CD4-positive, alpha-beta T cell treated with Interleukin-17A for 4 hours (primary cell): Measurements from ENCODE around the gene SLC44A3.
A peak's percentile ranks its signal among the peaks of the same experiment; 100 is the strongest.

Experiments
- DNase-seq: peaks from one replicate; pipeline ENCODE4 v3.0.0-alpha.2; 2020; ENCODE audit warnings: mixed read lengths

The SLC44A3 gene

GRCh38 chr1:94876362-94876761 is 56.2 kb downstream of the SLC44A3 start:
- DNase-seq: no peak

DNA sequence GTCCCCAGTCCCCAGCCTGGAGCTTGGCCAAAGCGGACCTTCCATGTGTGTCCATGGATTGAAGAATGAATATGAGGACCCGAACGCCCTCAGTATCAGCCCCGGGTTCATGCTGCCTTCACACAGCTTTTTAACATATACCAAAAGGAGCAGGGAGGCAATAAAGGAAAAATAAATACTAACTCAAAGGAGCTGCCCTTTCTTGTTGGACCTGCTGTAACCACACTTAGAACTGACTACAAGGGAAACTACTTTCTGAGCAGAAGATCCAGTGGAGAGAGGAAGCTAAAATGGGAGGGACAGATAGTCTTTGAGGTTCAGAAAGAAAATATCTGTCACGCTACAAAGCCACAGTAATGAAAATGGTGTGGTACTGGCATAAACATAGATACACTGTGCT is 58.2 kb downstream of the SLC44A3 start:
- no peak for DNase-seq

DNA sequence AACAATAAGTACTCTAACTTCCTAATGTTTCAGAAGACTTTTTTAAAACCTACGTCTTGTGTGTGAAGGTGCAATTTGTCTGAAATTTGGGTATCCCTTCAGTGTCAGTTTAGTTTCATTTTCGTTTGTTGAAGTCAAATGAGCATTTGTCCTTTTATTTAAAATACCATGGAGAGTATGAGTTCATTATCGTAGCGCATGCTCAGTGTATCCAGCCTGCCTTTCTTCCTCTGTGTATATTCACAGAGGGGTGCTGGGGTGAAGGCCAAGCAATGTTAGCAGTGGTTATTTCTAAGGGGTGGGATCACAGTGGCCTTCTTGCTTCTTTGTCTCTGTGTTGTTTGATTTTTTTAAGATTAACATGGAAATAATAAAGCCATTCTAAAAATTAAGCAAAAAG is 63.5 kb downstream of the SLC44A3 start:
- DNase-seq: peak; percentile 17

- no peak for DNase-seq
These were observed 63.9 kb downstream of the SLC44A3 start for GRCh38 chr1:94884106-94884505.

GRCh38 chr1:94884507-94884906 is 64.3 kb downstream of the SLC44A3 start:
- no peak for DNase-seq

- DNase-seq: no peak
These were observed 66.2 kb downstream of the SLC44A3 start for GRCh38 chr1:94886361-94886760.

- no peak for DNase-seq
These were observed 66.9 kb downstream of the SLC44A3 start for GRCh38 chr1:94887106-94887505.

DNA sequence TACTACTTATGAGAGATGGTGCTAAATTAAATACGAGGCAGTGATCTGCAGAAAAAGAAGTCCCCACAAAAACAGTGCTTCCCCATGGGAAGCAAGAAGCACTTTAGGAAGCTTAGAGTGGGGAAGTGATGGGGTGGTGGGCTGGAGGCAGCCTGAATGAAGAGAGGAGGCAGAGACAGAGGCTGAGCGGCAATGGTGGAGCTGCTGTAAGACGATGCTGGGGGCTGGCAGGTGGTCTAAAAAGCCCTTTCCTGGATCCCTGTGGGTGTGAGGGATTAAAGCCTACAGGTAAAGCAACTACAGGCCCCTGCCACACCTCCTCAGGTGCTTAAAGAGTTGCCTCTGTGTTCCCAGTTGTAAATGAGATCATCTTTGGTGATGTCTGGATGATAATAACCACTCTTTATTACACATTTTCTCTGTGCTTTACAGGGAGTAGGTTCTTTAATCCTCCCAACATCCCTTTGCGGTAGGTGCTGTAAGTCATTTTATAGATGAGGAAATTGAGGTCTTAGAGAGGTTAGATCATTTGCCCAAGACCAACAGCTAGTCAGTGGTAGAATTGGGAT is 67.5 kb downstream of the SLC44A3 start:
- DNase-seq: no peak

DNA sequence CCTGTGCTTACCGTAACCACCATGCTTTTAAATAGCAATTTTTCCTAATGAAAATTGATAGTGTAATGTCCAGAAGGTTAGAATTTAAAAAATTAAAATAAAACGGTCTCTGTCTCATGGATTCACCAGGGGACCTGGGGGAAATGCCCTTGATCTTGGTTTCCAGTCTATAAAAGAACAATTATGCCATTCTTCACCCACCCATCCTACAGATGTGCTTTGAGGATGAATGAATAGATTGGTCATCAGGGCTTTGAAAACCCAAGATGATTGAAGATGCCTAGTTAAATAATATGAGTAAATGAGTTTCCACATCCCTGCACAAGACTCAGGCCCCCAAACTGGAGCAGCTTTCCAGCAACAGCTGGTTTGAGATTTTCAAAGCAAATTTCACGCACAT is 68.0 kb downstream of the SLC44A3 start:
- no peak for DNase-seq

- DNase-seq: no peak
These were observed 72.6 kb downstream of the SLC44A3 start for GRCh38 chr1:94892604-94893254.

GRCh38 chr1:94894630-94895029 is 74.5 kb downstream of the SLC44A3 start:
- no peak for DNase-seq

DNA sequence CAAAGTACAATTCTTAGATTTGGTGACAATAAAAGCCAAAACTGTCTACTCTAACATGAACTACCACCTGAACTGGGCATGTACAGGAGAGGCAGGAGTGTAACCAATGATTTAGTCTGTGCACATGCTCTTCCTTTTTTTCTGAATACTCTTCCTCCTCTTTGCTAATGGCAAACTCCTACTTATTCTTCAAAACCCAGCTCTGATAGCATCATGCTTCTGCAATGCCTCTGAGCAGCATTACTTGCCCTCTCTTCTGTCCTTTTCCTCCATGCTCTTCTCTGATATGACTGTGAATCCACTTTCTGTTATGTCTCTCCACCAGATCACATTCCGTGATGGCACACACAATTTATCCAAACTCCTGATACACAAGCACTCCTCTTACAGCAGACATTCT is 75.4 kb downstream of the SLC44A3 start:
- DNase-seq: no peak

DNA sequence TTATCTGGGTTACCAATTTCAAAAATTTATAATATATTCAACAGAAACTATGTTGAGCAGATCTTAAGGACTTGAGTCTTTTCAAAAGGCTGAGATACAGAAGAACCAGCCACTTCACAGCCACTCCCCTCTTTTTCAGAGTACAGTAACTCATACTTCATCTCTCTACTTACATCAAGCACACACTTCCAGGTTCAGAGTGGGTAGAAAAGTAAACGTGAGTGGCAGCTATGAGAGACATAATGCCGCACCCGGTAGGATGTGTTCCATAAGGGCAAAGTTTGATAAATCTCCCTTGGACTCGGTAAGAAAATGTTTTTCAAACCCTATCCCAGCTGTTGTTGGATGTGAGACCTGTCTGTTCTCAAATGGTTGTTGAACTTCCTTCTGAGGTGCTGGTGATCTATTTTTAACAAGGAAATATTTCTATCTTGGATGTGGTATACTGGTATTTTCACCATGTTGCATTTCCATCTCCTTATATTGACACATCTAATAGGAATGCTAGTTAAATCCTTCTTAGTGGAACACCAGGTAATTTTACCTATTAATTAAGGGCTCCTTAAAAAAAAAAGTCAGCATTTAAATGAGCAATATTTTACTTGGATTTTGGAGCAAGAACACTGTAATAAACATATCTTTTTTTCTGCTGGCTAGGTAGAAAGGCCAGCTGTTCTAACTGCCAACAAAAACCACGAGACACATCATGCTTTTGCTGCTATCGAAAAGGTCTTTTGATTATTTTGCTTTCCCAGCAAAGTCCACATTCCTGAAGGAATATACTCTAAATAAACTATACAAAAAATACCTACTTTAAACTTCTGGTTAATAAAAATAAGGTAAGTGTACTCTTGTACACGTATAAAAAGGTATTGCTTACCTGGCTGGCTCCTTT is 78.6 kb downstream of the SLC44A3 start:
- DNase-seq: no peak

GRCh38 chr1:94899756-94900155 is 79.6 kb downstream of the SLC44A3 start:
- DNase-seq: no peak

- DNase-seq: no peak
These were observed 81.7 kb downstream of the SLC44A3 start for GRCh38 chr1:94901841-94902240.

DNA sequence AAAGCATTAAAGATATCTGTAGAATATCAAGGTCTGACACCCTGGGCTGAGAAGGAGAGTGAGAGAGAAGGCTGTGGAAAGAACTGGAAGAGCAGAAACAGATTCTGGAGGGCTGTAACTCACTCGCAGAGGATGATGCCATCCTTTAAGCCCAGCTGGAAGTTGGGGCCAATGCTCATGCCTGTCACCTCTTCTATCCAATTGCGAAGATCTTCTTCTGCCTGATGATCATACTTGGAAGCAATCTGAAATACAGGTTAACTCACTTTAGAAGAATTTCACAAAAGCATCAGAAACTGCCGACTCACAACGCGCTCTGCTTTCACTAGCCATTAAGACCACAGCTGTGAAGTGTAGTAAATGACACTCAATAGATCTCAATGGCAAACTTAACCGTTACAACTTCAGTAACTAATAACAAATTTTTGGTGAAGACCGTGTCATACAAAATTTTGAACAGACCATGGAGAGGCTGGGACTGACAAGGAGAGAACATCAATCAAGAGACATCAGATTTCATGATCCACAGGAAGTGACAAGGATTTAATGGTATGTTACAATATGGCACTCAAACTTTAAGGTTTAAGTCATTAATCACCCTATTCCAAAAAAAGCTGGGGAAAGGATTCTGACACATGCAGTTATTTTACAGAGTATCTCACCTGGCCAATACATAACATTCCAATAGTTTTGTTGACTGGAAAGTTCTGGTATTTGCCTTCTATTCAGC is 83.3 kb downstream of the SLC44A3 start:
- no peak for DNase-seq

DNA sequence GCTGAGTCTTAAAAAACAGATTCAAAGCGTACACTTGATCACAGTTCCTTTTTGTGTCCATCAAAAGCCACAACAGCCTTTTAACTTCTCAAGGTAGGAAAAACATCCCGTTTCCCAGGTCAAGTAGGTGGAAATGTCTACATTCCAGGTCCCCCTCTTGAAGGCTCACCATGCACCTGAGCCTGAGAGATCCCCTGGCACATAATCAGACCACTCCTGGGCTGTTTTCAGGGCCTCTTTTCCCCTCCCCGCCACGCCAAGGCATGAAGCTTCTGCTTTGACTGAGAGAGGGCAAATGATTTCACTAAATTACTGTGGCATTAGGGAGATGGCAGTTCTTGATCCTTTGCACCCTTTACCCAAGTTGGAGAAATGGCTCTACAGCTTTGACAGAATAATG is 85.0 kb downstream of the SLC44A3 start:
- DNase-seq: no peak

DNA sequence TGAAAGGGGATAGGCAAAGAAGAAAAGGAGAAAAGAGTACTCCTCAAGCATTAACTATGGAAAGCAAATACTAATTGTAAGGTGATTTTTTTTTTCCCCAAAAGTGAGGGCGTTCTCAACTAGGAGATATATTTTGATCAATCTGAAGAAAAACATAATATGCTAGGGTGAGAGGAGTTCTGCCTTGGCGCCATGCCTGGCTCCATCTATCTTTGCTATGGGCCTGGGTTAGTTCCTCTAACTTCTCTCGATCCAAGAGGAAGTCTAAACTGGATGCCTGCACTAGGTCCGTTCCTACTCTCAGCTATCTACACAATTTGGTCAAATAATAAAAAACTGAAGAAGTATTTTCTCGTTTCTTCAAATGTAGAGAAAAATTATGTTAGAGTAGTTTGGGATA is 86.2 kb downstream of the SLC44A3 start:
- no peak for DNase-seq

- no peak for DNase-seq
These were observed 87.0 kb downstream of the SLC44A3 start for GRCh38 chr1:94907136-94907535.

- no peak for DNase-seq
These were observed 88.0 kb downstream of the SLC44A3 start for GRCh38 chr1:94908190-94908589.

DNA sequence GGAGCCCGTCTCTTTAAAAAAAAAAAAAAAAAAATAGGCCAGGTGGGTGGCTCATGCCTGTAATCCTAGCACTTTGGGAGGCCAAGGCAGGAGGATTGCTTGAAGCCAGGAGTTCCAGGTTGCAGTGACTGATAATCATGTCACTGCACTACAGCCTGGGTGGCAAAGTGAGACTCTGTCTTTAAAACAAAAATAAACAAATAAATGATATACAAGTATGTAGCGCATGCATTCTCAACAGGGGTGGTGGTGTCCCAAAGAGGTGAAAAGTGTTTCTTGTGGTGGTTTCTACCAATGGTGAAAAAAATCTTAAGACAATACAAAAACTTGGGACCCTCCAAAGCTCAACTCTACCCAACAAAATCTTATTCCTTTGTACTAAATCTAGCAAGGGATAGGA is 88.8 kb downstream of the SLC44A3 start:
- no peak for DNase-seq

- DNase-seq: no peak
These were observed 89.3 kb downstream of the SLC44A3 start for GRCh38 chr1:94909486-94909885.
